Suprapubic skin (tissue), 4 donors: ENCODE data around the gene PADI6.

Source experiments
- EP300 ChIP-seq: sonication (generic); formaldehyde crosslinking; IDR thresholded peaks from one replicate; pipeline ENCODE4 v1.6.1; 2017; ENCODE audit warnings: antibody characterized with exemption
- POLR2A ChIP-seq, 2 donors: fragments of 450-650 bp; IDR thresholded peaks; one replicate each; pipeline ENCODE4 v1.6.1; 2017; ENCODE audit warnings: antibody characterized with exemption in 2 of 2, mild to moderate bottlenecking in 2 of 2, moderate library complexity in 2 of 2
- POLR2AphosphoS5 ChIP-seq, 3 donors: sonication (generic); formaldehyde crosslinking; IDR thresholded peaks; one replicate each; pipeline ENCODE4 v1.6.1; 2017; ENCODE audit warnings: antibody characterized with exemption in 3 of 3
- TF ChIP-seq, protein P1 (sequence below), 2 donors: fragments of 200-600 bp in 1 of 2; fragments of 450-650 bp in 1 of 2; sonication (generic) in 1 of 2; IDR thresholded peaks; one replicate each; pipeline ENCODE4 v1.5.1; 2016 to 2019; ENCODE audit warnings: antibody characterized with exemption in 2 of 2, mild to moderate bottlenecking in 1 of 2, moderate library complexity in 1 of 2

DNA sequence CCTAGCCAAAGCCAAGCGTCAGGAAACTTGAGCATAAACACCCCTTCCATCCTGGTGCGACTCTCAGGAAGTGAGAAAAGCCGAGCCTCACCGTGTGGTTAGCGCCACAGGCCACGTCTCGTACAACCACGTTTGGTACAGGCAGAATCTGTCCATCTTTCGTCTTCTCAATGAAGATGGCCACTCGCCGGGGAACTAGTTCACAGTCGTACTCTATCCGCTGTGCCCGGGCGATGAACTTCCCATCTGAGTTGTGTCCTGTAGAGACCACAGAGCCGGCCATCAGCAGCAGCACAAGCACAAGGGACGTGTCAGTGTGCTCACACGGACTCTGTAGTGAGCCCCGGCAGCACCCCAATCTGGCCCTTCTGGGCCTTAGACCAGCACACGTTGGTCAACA lies 44.4 kb downstream of the PADI6 start:
- TF ChIP-seq POLR2AphosphoS5 (IDR thresholded peaks at IDR 0.05) (no peak), POLR2A (IDR thresholded peaks at IDR 0.05) (no peak), EP300 (no peak)
- TF ChIP-seq, protein P1, sequence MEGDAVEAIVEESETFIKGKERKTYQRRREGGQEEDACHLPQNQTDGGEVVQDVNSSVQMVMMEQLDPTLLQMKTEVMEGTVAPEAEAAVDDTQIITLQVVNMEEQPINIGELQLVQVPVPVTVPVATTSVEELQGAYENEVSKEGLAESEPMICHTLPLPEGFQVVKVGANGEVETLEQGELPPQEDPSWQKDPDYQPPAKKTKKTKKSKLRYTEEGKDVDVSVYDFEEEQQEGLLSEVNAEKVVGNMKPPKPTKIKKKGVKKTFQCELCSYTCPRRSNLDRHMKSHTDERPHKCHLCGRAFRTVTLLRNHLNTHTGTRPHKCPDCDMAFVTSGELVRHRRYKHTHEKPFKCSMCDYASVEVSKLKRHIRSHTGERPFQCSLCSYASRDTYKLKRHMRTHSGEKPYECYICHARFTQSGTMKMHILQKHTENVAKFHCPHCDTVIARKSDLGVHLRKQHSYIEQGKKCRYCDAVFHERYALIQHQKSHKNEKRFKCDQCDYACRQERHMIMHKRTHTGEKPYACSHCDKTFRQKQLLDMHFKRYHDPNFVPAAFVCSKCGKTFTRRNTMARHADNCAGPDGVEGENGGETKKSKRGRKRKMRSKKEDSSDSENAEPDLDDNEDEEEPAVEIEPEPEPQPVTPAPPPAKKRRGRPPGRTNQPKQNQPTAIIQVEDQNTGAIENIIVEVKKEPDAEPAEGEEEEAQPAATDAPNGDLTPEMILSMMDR (IDR thresholded peaks at IDR 0.05), result no peak
